CD4-positive, alpha-beta T cell treated with Interferon gamma for 1 hour (primary cell): ENCODE data around the gene DUS2.
A peak's percentile ranks its signal among the peaks of the same experiment; 100 is the strongest.
"Not testable (repeated sequence)": the region's sequence is repeated elsewhere in the genome, so short reads cannot be mapped to it uniquely, and the experiment has no call there.

Source experiments
- DNase-seq: peaks from one replicate; pipeline ENCODE4 v3.0.0-alpha.2; 2020

The DUS2 gene

GRCh38 chr16:68078701-68079375 lies 55.8 kb downstream of the DUS2 start:
- DNase-seq: no peak

DNA sequence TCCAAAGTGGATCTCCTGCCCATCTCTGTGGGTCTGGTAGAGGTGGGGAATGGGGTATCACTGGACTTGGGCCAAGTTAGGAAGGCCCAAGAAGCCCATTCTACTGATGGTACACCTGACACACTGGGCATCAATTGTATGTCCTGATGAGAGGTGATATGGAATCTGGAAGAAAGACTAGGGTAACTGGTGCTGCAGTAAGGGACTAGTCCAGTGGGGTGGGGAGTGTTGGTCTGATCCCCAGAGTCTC lies 56.2 kb downstream of the DUS2 start:
- no peak for DNase-seq

- DNase-seq: peak; percentile 71
Observed at GRCh38 chr16:68079626-68080344, 56.7 kb downstream of the DUS2 start.

DNA sequence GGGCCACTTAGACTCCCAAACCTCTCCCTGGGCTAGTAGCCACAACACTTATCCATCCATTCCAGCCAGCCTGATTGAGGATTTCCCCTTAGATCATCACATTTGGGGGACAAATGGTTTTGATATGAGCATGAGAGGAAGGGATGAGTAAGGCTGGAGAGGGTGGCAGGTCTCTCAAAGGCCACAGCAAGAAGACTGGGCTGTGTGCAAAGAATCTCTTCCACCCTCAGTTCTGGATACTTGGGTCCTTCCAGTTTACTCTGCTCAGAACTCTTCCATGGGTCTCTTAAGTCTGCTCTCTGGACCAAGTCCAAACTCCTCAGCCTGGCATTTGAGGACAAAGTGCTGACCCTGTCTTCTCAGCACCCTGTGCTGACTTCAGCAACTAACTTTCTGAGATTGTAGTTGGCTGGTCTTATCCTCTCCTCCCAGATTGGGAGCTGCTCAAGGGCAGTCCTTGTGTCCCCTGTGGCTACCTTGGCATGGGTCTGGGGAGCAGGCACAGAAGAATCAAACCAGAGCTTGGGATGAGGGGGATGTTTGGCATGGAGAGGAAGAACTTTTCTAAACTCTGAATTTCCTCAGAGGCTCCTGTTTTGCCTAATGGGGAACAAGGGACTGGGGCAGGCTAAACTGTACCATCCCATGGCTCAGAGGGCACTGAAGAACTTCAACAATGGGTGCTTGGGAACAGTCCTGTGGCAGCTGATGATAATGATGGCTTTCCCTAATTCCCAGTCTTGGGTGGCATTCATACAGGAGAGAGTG lies 59.0 kb downstream of the DUS2 start:
- no peak for DNase-seq

GRCh38 chr16:68082629-68083238 lies 59.6 kb downstream of the DUS2 start:
- DNase-seq: no peak

DNA sequence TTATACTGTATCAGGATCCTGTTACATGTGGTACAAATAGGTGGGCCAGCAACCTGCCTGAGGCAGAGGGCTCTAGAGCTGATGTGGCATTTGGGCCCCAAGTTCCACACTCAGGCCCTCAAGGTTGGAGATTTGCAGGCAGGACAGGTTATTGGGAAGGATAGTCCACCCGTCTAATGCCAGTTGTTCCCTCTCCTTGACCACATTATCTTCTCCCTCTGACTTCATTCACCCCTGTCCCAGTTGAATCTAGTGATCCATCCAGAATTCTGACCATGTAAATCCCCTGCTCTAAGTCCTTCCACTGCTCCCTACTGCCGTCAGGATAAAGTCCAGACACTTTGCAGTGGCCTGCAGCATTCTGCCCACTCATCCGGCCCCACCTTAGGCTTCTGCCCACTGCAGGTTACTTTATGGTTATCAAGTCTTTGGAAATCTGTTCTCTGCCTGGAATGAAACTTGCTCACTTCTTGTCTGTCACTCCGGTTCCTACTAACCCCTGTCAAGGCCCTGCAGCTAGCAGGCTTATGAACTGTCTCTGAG lies 60.2 kb downstream of the DUS2 start:
- DNase-seq: no peak

DNA sequence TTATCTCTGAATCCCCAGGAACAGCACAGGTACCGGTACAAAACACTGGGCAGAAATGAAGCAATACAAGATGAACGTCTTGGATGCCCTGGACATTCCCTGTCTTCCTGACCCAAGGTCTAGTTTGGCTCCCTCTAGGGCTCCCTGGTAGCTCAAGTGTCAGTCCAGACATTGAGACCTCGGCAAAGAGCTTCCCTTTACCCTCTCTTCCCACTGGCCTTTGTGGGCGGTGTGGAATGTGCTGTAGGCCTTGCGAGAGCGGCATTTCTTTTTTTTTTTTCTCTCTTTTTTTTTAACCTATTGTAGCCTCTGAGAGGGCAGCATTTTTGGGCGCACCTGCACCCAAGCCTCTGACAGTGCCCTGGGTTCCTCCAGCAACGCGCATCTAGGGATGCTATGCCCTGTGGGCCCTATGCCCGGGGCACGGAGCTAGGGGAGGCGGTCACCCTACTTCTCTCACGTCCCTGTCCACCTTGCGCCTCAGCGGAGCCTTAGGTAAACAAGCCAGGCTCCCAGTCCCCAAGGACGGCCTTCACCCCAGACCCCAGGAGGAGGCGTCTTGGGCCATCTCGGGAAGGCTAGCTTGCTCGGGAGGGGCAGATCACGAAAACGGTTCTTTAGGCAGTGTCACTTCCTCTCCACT lies 60.9 kb downstream of the DUS2 start:
- DNase-seq: no peak

DNA sequence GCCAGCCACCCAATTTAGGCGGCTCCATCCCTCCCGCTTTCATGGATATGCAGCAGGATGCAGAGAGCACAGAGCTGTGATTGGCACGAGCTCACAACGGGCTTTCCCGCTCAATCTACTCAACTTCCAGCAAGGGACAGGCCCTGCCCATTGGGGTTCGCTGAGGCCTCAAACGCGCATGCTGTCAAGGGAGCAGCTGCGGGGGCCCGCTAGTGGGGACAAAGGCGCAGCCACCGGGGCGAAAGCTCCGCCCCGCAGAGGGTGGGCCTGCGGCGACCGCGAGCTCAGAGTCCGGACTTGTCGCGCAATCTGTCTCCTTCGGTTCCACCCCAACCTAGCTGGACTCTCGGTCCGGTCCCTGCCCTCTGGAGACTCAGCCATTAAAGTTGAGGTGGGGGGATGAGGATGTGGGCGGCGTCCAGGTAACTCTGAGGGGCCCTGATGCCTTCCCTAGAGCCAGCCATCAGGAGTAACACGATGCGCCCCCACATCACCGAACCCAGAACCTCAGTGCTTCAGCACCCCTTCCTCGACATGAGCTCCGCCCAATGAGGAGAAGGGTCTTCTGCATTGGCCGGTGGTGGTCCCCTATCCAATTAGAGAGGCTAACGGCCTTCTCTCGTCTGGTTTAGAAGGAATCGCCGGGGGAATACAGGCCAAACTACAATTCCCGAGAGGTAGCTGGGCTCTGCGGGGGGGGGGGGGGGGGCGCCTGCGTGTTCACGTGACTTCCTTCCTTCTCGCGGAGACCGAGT lies 61.6 kb downstream of the DUS2 start:
- peak; percentile 89 for DNase-seq

DNA sequence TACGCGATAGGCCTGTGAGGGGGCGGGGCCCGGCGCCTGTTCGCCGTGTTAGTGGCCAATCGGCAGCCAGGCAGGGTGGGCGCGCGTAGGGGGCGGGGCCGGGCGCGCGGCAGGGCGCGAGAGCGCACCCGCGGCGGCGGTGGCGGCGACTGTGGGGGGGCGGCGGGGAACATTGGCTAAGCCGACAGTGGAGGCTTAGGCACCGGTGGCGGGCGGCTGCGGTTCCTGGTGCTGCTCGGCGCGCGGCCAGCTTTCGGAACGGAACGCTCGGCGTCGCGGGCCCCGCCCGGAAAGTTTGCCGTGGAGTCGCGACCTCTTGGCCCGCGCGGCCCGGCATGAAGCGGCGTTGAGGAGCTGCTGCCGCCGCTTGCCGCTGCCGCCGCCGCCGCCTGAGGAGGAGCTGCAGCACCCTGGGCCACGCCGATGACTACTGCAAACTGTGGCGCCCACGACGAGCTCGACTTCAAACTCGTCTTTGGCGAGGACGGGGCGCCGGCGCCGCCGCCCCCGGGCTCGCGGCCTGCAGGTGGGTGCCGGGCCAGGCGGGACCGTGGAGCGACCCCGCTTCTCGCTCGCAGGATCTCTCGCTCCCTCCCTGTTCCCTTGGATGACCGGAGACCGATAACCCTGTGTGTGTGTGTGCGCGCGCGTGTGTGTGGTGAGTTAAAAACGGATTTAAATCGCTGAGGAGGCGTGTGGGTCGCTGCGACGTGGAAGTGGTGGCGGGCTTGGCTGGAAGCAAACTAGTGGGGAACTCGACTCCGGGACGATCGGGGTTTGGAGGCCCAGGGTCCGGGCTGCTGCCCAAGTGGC lies 62.4 kb downstream of the DUS2 start, which contains the start of gene NFATC3:
TSS of gene NFATC3 (plus strand) at position 112 of the 813 bp plus-strand sequence. CDS start at position 424, 312 bp downstream.
- peak; percentile 98 for DNase-seq

DNA sequence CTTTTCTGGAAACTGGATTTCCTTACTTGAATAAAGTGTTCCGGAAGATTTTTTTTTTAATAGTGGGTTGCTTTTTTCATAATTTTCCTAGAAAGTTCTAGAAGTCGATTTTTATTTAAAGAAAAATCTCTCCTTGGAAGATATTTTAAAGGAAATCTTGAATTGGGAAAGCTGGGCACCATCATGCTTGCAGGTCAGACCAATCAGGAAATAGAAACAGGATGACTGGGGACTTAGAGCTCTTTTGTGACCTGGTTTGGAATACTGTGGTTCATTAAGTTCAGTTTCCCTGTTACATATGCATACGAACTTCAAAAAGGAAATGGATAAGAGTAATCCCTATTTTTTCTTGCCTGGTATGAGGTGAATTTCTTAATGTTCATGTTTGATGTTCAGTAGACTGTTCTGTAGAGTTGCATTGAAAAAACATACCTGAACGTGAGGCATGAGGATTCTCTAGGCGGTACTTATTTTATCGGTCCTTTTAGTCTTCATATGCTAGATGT lies 63.3 kb downstream of the DUS2 start:
- no peak for DNase-seq

DNA sequence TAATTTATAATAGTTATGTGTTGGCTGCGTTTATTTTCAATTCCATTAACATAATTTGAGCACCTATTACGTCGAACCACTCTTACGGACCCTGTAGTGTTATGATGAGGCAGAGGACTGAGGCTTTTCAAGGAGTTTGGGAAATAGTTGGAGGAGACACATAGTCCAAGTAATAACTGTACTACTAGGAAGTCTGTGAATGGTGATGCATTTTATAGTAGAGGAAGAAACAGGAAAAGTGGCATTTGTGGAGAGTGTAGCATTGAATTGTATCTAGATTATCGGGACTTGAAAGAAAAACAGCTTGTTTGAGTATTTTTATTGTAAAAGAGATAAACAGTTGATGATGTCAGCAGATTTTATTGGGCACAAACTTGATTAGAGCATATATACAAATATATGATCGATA lies 63.8 kb downstream of the DUS2 start:
- DNase-seq: no peak

- no peak for DNase-seq
Observed at GRCh38 chr16:68087688-68088087, 64.6 kb downstream of the DUS2 start.

DNA sequence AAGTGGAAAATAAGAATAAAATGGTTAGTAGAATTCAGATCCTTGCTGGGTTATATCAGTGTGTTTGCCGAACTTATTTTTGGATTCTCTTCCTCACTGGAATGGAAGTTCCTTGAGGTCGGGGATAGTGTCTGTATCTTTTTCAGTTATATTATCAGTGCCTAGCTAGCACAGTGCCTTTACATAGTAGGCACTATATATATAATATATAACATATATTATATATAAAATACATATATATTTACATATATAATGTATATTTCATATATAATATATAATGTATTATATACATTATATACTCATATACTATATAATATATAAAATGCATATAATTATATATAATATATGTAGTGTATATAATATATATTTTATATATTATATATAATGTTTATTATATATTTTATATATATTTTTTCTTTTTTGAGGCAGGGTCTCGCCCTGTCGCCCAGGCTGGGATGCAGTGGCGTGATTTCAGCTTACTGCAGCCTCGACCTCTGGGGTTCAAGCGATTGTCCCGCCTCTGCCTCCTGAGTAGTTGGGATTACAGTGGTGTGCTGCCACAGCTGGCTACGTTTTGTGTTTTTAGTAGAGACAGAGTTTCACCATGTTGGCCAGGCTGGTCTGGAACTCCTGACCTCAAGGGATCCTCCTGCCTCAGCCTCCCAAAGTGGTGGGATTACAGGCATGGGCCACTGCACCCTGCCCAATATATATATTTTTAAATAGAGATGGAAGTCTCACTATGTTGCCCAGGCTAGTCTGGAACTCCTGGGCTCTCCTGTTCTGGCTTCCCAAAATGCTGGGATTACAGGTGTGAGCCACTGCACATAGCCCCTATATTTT lies 65.3 kb downstream of the DUS2 start:
- DNase-seq: no peak

GRCh38 chr16:68089067-68089466 lies 66.0 kb downstream of the DUS2 start:
- no peak for DNase-seq

DNA sequence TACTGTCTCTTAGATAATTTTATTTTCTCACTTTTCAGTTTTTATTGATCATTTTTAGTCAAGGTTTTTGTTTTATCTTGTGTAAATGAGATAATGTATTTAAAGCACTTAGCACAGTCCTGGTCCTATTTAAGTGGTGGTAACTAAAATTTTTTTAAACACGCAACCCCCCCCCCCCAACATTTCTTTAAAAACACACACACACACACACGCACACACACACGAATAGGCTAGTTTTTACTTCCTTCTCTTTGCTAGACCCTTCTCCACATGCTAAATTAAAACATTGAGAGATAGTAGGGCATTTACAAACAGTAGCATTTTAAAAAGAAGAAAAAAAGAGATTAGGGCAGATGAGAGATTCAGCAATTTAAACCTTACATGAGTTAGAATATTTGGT lies 67.0 kb downstream of the DUS2 start:
- DNase-seq: no peak

DNA sequence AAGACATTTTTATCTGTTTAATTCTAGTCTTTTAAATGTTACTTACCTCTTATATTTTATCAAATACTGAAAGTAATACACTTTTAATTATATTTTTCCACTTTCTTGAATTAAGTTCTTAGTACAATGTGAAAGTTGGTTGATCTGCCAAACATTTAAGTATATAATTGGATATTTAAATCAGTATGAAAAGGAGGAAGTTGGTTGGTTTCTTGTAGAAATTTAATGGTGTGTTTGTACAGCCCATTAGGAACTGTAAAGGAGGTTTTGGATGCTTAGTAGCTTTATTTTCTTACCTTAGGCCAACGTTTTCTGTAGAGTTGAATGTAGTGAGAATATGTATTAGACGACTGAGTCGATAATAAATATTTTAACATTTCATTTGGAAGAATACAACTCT lies 67.4 kb downstream of the DUS2 start:
- DNase-seq: no peak

GRCh38 chr16:68091380-68092261 lies 68.5 kb downstream of the DUS2 start:
- no peak for DNase-seq

DNA sequence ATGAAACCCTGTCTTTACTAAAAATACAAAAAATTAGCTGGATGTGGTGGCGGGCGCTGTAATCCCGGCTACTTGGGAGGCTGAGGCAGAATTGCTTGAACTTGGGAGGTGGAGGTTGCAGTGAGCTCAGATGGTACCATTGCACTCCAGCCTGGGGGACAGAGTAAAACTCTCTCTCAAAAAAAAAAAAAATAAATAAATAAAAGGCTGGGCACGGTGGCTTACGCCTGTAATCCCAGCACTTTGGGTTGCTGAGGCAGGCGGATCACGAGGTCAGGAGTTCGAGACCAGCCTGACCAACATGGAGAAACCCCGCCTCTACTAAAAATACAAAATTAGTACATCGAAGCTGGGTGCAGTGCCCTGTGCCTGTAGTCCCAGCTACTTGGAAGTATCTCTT lies 69.2 kb downstream of the DUS2 start:
- not testable (repeated sequence) for DNase-seq
